H9 (cell line): ENCODE data around the gene RSPO1. TPM values are rescaled to one million over a fixed set of nuclear protein-coding genes. Genes with fewer than 3 reads are reported as not detected.

ENCODE experiments used
- DNase-seq: peaks from one replicate; pipeline ENCODE4 v3.0.0-alpha.2; 2017
- H2AFZ ChIP-seq: one replicate; pipeline ENCODE4 v1.6.1; 2013; ENCODE audit warnings: mild to moderate bottlenecking, low read length, control low read depth, moderate library complexity
- H2AK5ac ChIP-seq: 2 replicates; pipeline ENCODE4 v1.6.1; 2013; ENCODE audit warnings: low read length, control low read depth, mixed read lengths; ENCODE audit not compliant: insufficient read length
- H2BK120ac ChIP-seq: one replicate; pipeline ENCODE4 v1.6.1; 2013; ENCODE audit warnings: low read depth, mild to moderate bottlenecking, low read length, control low read depth, inconsistent platforms; ENCODE audit not compliant: poor library complexity, severe bottlenecking
- H2BK12ac ChIP-seq: 2 replicates; pipeline ENCODE4 v1.6.1; 2013; ENCODE audit warnings: low read length, control low read depth, mixed read lengths, low read depth; ENCODE audit not compliant: insufficient read length
- H2BK15ac ChIP-seq: 2 replicates; pipeline ENCODE4 v1.6.1; 2013; ENCODE audit warnings: low read depth, low read length, control low read depth
- H2BK20ac ChIP-seq: one replicate; pipeline ENCODE4 v1.6.1; 2013; ENCODE audit warnings: low read depth, mild to moderate bottlenecking, low read length, control low read depth, inconsistent platforms; ENCODE audit not compliant: poor library complexity, severe bottlenecking
- H2BK5ac ChIP-seq: 2 replicates; pipeline ENCODE4 v1.6.1; 2013; ENCODE audit warnings: low read length, control low read depth, mixed read lengths; ENCODE audit not compliant: insufficient read length
- H3K14ac ChIP-seq: 2 replicates; pipeline ENCODE4 v1.6.1; 2013; ENCODE audit warnings: low read length, control low read depth; ENCODE audit not compliant: insufficient read depth
- H3K18ac ChIP-seq: 2 replicates; pipeline ENCODE4 v1.6.1; 2013; ENCODE audit warnings: low read depth, mild to moderate bottlenecking, mixed read lengths, low read length, control low read depth; ENCODE audit not compliant: insufficient read length
- H3K23ac ChIP-seq: 2 replicates; pipeline ENCODE4 v1.6.1; 2013; ENCODE audit warnings: low read length, control low read depth, mixed read lengths, low read depth; ENCODE audit not compliant: insufficient read length
- H3K23me2 ChIP-seq: 2 replicates; pipeline ENCODE4 v1.6.1; 2013; ENCODE audit warnings: low read depth, mild to moderate bottlenecking, mixed read lengths, low read length, control low read depth; ENCODE audit not compliant: insufficient read length, poor library complexity, severe bottlenecking
- H3K27ac ChIP-seq: 2 replicates; pipeline ENCODE4 v1.5.1; 2013; ENCODE audit warnings: low read length, control low read depth, mixed read lengths, low read depth; ENCODE audit not compliant: insufficient read length
- H3K27me3 ChIP-seq: 2 replicates; pipeline ENCODE4 v1.6.1; 2013; ENCODE audit warnings: low read length, control low read depth, inconsistent platforms; ENCODE audit not compliant: insufficient read depth
- H3K4ac ChIP-seq: 2 replicates; pipeline ENCODE4 v1.6.1; 2013; ENCODE audit warnings: low read depth, mild to moderate bottlenecking, control low read depth, inconsistent platforms, low read length, moderate library complexity
- H3K4me1 ChIP-seq: 2 replicates; pipeline ENCODE4 v1.6.1; 2013; ENCODE audit warnings: low read length, control low read depth, inconsistent platforms; ENCODE audit not compliant: insufficient read depth
- H3K4me2 ChIP-seq: 2 replicates; pipeline ENCODE4 v1.6.1; 2013; ENCODE audit warnings: low read length, control low read depth, mixed read lengths; ENCODE audit not compliant: insufficient read length, insufficient read depth
- H3K56ac ChIP-seq: 2 replicates; pipeline ENCODE4 v1.6.1; 2013; ENCODE audit warnings: low read depth, mild to moderate bottlenecking, mixed read lengths, low read length, control low read depth; ENCODE audit not compliant: insufficient read length
- H3K79me1 ChIP-seq: 2 replicates; pipeline ENCODE4 v1.6.1; 2013; ENCODE audit warnings: low read depth, mild to moderate bottlenecking, moderate library complexity, low read length, control low read depth, inconsistent platforms; ENCODE audit not compliant: insufficient read depth, poor library complexity, severe bottlenecking
- H3K79me2 ChIP-seq: 2 replicates; pipeline ENCODE4 v1.6.1; 2013; ENCODE audit warnings: low read length, control low read depth, inconsistent platforms; ENCODE audit not compliant: insufficient read depth
- H3K9ac ChIP-seq: 2 replicates; pipeline ENCODE4 v1.6.1; 2013; ENCODE audit warnings: low read length, control low read depth, mixed read lengths; ENCODE audit not compliant: insufficient read length; ENCODE audit errors: extremely low read depth
- H3K9me3 ChIP-seq: one replicate; pipeline ENCODE4 v1.6.1; 2013; ENCODE audit warnings: low read depth, low read length, inconsistent platforms; ENCODE audit not compliant: control insufficient read depth
- H3T11ph ChIP-seq: one replicate; pipeline ENCODE4 v1.6.1; 2013; ENCODE audit warnings: mild to moderate bottlenecking, low read length, control low read depth, inconsistent platforms
- H4K20me1 ChIP-seq: one replicate; pipeline ENCODE4 v1.6.1; 2013; ENCODE audit not compliant: control insufficient read depth, insufficient read length, insufficient read depth
- H4K5ac ChIP-seq: 2 replicates; pipeline ENCODE4 v1.6.1; 2013; ENCODE audit warnings: low read depth, mild to moderate bottlenecking, mixed read lengths, low read length, control low read depth; ENCODE audit not compliant: insufficient read length
- H4K8ac ChIP-seq: replicated peaks from 2 replicates; pipeline ENCODE4 v1.6.1; 2013; ENCODE audit warnings: low read length, control low read depth, mixed read lengths, low read depth; ENCODE audit not compliant: insufficient read length
- H4K91ac ChIP-seq: 2 replicates; pipeline ENCODE4 v1.6.1; 2013; ENCODE audit warnings: low read depth, mild to moderate bottlenecking, moderate library complexity, mixed read lengths, low read length, control low read depth; ENCODE audit not compliant: insufficient read length
- H3K27ac Mint-ChIP-seq, 3 experiments: 2 replicates in 2 of 3; 3 replicates in 1 of 3; pipeline ENCODE4 v1.8.0; 2020 to 2021; ENCODE audit warnings: mixed read lengths in 3 of 3, mild to moderate bottlenecking in 1 of 3, moderate library complexity in 1 of 3
- H3K27me3 Mint-ChIP-seq: 2 replicates; pipeline ENCODE4 v1.8.0; 2021; ENCODE audit warnings: low read depth, mild to moderate bottlenecking, moderate library complexity, mixed read lengths
- H3K36me3 Mint-ChIP-seq, 3 experiments: 2 replicates in 2 of 3; 3 replicates in 1 of 3; pipeline ENCODE4 v1.8.0; 2020 to 2021; ENCODE audit warnings: low read depth in 3 of 3, mixed read lengths in 3 of 3; ENCODE audit not compliant: insufficient read depth in 1 of 3
- H3K4me1 Mint-ChIP-seq, 2 experiments: 2 replicates each; pipeline ENCODE4 v1.8.0; 2020; ENCODE audit warnings: mixed read lengths in 2 of 2
- H3K4me3 Mint-ChIP-seq, 2 experiments: 2 replicates in 1 of 2; 3 replicates in 1 of 2; pipeline ENCODE4 v1.8.0; 2020 to 2021; ENCODE audit warnings: mild to moderate bottlenecking in 2 of 2, mixed read lengths in 2 of 2, moderate library complexity in 1 of 2
- H3K9me3 Mint-ChIP-seq, 2 experiments: 2 replicates in 1 of 2; 3 replicates in 1 of 2; pipeline ENCODE4 v1.8.0; 2020; ENCODE audit warnings: mild to moderate bottlenecking in 2 of 2, mixed read lengths in 2 of 2, moderate library complexity in 1 of 2
- WGBS: extraction: QIAGEN DNeasy Blood & Tissue Kit; methylation state at CpG from one replicate; pipeline ENCODE4 v1.1.7; 2013; ENCODE audit warnings: missing lambda C conversion rate, low lambda C conversion rate, mixed read lengths; ENCODE audit not compliant: insufficient read length; ENCODE audit errors: extremely low coverage; 5-methylcytosine and 5-hydroxymethylcytosine counted together
- total RNA-seq: library from RNA; stranded (reverse); gene quantifications from 2 replicates; pipeline ENCODE4 v1.2.1, GENCODE V29; 2021
- TF ChIP-seq, protein P1 (sequence below): fragments of 200-600 bp; sonication (generic); conservative IDR thresholded peaks from 3 replicates; pipeline ENCODE4 v1.8.0; 2021; ENCODE audit warnings: antibody characterized with exemption, mild to moderate bottlenecking

RSPO1 gene
- total RNA-seq, 1 experiment from 2014 or later: 0.35 TPM

GRCh38 chr1:37631036-37631435 lies 3.7 kb downstream of the RSPO1 start:
- no peak overlapping the region for H3K23ac ChIP-seq
- no peaks in the 10 kb centered on the region for H3K4me1 ChIP-seq
- Mint-ChIP-seq H3K9me3 (no peaks in the 10 kb centered on the region; a peak in 1 of 5 replicates), H3K36me3 (peaks cover 0 to 1% (median 0%) of the 10 kb centered on the region in 3 experiments; a peak in 1 of 7 replicates), H3K27me3 (peaks cover 83% of the 10 kb centered on the region), H3K4me3 (no peak overlapping the region), H3K27ac (no peak overlapping the region), H3K4me1 (peaks cover 21 to 58% of the 10 kb centered on the region in 2 experiments)
- peaks cover 9% of the 10 kb centered on the region for H3K23me2 ChIP-seq
- WGBS: no CpG with 5 or more reads among the region's 5 CpGs
- H3K9ac ChIP-seq: no peak overlapping the region
- H3K14ac ChIP-seq: no peak overlapping the region
- H3K56ac ChIP-seq: no peak overlapping the region
- no peaks in the 10 kb centered on the region for H3K79me2 ChIP-seq
- H3K9me3 ChIP-seq: no peaks in the 10 kb centered on the region
- H4K91ac ChIP-seq: no peak overlapping the region
- no peak overlapping the region for H4K8ac ChIP-seq
- TF ChIP-seq, protein P1, sequence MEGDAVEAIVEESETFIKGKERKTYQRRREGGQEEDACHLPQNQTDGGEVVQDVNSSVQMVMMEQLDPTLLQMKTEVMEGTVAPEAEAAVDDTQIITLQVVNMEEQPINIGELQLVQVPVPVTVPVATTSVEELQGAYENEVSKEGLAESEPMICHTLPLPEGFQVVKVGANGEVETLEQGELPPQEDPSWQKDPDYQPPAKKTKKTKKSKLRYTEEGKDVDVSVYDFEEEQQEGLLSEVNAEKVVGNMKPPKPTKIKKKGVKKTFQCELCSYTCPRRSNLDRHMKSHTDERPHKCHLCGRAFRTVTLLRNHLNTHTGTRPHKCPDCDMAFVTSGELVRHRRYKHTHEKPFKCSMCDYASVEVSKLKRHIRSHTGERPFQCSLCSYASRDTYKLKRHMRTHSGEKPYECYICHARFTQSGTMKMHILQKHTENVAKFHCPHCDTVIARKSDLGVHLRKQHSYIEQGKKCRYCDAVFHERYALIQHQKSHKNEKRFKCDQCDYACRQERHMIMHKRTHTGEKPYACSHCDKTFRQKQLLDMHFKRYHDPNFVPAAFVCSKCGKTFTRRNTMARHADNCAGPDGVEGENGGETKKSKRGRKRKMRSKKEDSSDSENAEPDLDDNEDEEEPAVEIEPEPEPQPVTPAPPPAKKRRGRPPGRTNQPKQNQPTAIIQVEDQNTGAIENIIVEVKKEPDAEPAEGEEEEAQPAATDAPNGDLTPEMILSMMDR: no peak
- no peak overlapping the region for H2BK120ac ChIP-seq
- no peak overlapping the region for H2BK12ac ChIP-seq
- H2BK20ac ChIP-seq: no peak overlapping the region
- H4K20me1 ChIP-seq: no peaks in the 10 kb centered on the region
- DNase-seq: no peak
- H2BK5ac ChIP-seq: no peak overlapping the region
- no peak overlapping the region for H3K18ac ChIP-seq
- H3K4ac ChIP-seq: no peak overlapping the region
- no peak overlapping the region for H3K4me2 ChIP-seq
- H2AK5ac ChIP-seq: no peak overlapping the region
- H3T11ph ChIP-seq: no peak overlapping the region
- no peak overlapping the region for H3K27ac ChIP-seq
- H2BK15ac ChIP-seq: no peak overlapping the region
- H3K27me3 ChIP-seq: peaks cover 73% of the 10 kb centered on the region
- H4K5ac ChIP-seq: no peak overlapping the region
- H3K79me1 ChIP-seq: no peaks in the 10 kb centered on the region
- H2AFZ ChIP-seq: no peak overlapping the region
